Nephron (organoid): Measurements from ENCODE around the gene HDAC9.

Experiments
- H3K27ac Mint-ChIP-seq, 3 experiments: 2 replicates each; pipeline ENCODE4 v1.8.0; 2020; ENCODE audit warnings: mixed read lengths in 3 of 3, mild to moderate bottlenecking in 2 of 3, moderate library complexity in 1 of 3
- H3K27me3 Mint-ChIP-seq: 2 replicates; pipeline ENCODE4 v1.8.0; 2021; ENCODE audit warnings: low read depth, mild to moderate bottlenecking, moderate library complexity, mixed read lengths
- H3K36me3 Mint-ChIP-seq: 2 replicates; pipeline ENCODE4 v1.8.0; 2020; ENCODE audit warnings: low read depth, mixed read lengths
- H3K4me1 Mint-ChIP-seq: 2 replicates; pipeline ENCODE4 v1.8.0; 2020; ENCODE audit warnings: mixed read lengths
- H3K4me3 Mint-ChIP-seq, 3 experiments: 2 replicates each; pipeline ENCODE4 v1.8.0; 2020; ENCODE audit warnings: mild to moderate bottlenecking in 3 of 3, mixed read lengths in 3 of 3, moderate library complexity in 2 of 3
- H3K9me3 Mint-ChIP-seq: 2 replicates; pipeline ENCODE4 v1.8.0; 2020; ENCODE audit warnings: mixed read lengths
- TF ChIP-seq, protein P1 (sequence below), 3 experiments: fragments of 200-600 bp; sonication (generic); IDR thresholded peaks; one replicate each; pipeline ENCODE4 v1.5.0; 2021; ENCODE audit warnings: antibody characterized with exemption in 3 of 3; ENCODE audit not compliant: unreplicated experiment in 3 of 3

The HDAC9 gene

DNA sequence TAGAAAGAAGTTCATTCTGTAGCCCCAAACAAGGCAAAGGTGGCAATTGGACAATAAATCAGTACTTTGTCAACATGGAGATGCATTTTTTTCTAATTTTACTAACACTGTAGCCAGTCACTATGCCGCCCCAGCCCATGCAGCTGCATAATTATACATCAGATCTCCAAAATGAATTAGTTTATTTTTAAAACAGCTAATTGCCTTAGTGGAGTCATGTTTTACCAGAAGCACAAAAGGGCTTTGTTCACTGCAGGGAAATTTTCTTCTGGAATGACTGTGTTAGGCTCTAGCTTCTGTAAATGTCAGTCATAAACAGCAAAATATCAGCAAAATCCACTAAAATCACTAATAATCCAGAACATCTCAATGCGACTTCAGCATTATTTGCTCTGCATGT, 20.1 kb upstream of the HDAC9 start:
- Mint-ChIP-seq H3K36me3 (no peaks in the 10 kb centered on the region), H3K27me3 (no peaks in the 10 kb centered on the region)
- TF ChIP-seq, protein P1, sequence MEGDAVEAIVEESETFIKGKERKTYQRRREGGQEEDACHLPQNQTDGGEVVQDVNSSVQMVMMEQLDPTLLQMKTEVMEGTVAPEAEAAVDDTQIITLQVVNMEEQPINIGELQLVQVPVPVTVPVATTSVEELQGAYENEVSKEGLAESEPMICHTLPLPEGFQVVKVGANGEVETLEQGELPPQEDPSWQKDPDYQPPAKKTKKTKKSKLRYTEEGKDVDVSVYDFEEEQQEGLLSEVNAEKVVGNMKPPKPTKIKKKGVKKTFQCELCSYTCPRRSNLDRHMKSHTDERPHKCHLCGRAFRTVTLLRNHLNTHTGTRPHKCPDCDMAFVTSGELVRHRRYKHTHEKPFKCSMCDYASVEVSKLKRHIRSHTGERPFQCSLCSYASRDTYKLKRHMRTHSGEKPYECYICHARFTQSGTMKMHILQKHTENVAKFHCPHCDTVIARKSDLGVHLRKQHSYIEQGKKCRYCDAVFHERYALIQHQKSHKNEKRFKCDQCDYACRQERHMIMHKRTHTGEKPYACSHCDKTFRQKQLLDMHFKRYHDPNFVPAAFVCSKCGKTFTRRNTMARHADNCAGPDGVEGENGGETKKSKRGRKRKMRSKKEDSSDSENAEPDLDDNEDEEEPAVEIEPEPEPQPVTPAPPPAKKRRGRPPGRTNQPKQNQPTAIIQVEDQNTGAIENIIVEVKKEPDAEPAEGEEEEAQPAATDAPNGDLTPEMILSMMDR (IDR thresholded peaks at IDR 0.05; ENCODE audit: unreplicated experiment in 3 of 3), result no peak

DNA sequence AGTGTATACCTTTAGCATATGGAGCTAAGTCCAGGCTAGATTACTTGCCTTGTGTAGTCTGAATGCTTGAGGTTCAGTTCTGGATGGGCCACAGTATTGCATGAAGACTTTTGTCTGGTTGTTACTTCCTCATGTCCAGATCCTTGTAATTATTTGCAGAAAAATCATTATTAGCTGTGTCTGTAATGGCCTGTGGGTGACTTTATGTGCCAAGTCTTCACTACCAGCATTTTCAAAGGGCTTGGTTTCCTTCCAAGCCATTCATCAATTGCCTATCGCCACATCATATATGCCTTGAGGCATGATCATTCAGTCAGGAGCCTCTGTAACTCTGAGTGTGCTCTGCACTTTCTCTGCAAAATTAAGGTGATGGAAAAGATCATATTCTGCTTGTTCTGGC, 13.8 kb upstream of the HDAC9 start:
- H3K4me3 Mint-ChIP-seq, result no peak overlapping the region
- H3K9me3 Mint-ChIP-seq, result no peaks in the 10 kb centered on the region
- H3K36me3 Mint-ChIP-seq, result no peaks in the 10 kb centered on the region

More for the DNA sequence above, 20.1 kb upstream of the HDAC9 start:
- peaks cover 11% of the 10 kb centered on the region for H3K4me1 Mint-ChIP-seq
- no peaks in the 10 kb centered on the region for H3K9me3 Mint-ChIP-seq
- H3K27ac Mint-ChIP-seq, result no peak overlapping the region
- no peak overlapping the region for H3K4me3 Mint-ChIP-seq

DNA sequence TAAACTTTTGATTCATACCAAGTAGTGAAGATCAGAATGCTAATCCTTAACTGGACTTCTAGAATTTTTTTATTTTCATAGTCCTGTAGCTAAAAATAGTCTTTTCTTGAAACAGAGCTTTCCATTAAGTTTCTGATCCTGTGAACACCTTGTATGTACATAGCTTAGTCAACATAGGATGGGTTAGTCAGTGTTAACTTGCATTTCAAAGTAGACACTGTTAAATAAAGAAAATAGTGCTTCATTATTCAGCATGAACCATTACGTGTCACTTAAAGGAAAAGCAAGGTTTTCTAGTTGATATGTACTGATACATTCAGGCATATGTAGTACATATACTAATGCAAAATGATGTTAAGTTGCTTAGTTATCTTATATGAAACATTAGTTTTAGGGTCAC, 7.5 kb upstream of the HDAC9 start:
- no peak overlapping the region for H3K4me3 Mint-ChIP-seq
- TF ChIP-seq, protein P1 (IDR thresholded peaks at IDR 0.05; ENCODE audit: unreplicated experiment in 3 of 3), result no peak
- H3K27me3 Mint-ChIP-seq, result peaks cover 4% of the 10 kb centered on the region
- H3K9me3 Mint-ChIP-seq, result no peaks in the 10 kb centered on the region
- H3K27ac Mint-ChIP-seq, result no peak overlapping the region
- H3K36me3 Mint-ChIP-seq, result no peaks in the 10 kb centered on the region
- no peaks in the 10 kb centered on the region for H3K4me1 Mint-ChIP-seq

More for the DNA sequence above, 13.8 kb upstream of the HDAC9 start:
- Mint-ChIP-seq H3K27me3 (peaks cover 2% of the 10 kb centered on the region), H3K27ac (no peak overlapping the region), H3K4me1 (peaks cover 6% of the 10 kb centered on the region)
- TF ChIP-seq, protein P1 (IDR thresholded peaks at IDR 0.05; ENCODE audit: unreplicated experiment in 3 of 3), result no peak

DNA sequence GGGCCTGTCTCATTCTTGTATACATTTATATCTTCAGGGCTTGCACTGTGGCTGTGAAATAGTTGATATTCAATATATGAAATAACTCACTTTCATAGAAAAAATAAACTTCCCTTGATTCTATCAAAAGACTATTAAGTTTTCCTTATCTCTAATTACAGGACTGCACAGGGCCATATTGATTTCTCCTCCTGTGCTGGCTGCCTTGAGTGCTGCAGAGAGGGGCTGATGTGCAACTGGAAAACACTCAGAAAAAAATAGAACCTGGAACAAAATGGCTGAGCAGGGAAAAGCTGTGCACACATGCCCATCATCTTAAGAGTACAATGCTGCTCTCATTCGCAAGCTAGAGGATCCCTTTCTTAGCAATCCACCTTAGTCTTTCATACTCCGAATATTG, 5.9 kb upstream of the HDAC9 start:
- H3K4me1 Mint-ChIP-seq, result peaks cover 6% of the 10 kb centered on the region
- no peaks in the 10 kb centered on the region for H3K36me3 Mint-ChIP-seq
- no peak overlapping the region for H3K27ac Mint-ChIP-seq
- no peak overlapping the region for H3K4me3 Mint-ChIP-seq
- no peaks in the 10 kb centered on the region for H3K9me3 Mint-ChIP-seq
- peaks cover 4% of the 10 kb centered on the region for H3K27me3 Mint-ChIP-seq
- TF ChIP-seq, protein P1 (IDR thresholded peaks at IDR 0.05; ENCODE audit: unreplicated experiment in 3 of 3), result no peak

DNA sequence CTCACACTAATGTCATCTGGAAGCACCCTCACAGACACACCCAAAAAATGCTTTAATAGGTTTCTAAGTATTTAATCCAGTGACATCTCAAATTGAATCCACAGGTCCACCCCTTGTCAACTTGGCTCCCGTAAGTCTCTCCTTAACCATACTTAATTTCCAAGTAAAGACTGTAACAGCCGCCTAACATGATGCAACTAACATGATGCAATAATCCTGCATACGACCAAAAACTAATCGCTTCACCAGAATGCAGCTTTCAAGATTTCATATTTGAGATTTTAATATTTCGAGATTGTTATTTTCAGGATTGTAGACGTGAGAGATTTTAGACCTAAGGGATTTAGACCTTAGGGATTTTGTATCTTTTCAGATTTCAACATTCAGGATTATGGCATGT, 3.7 kb upstream of the HDAC9 start:
- TF ChIP-seq, protein P1 (IDR thresholded peaks at IDR 0.05; ENCODE audit: unreplicated experiment in 3 of 3), result no peak
- Mint-ChIP-seq H3K4me1 (peaks cover 27% of the 10 kb centered on the region), H3K36me3 (no peaks in the 10 kb centered on the region), H3K9me3 (no peaks in the 10 kb centered on the region), H3K4me3 (no peak overlapping the region), H3K27me3 (peaks cover 1% of the 10 kb centered on the region), H3K27ac (no peak overlapping the region)

DNA sequence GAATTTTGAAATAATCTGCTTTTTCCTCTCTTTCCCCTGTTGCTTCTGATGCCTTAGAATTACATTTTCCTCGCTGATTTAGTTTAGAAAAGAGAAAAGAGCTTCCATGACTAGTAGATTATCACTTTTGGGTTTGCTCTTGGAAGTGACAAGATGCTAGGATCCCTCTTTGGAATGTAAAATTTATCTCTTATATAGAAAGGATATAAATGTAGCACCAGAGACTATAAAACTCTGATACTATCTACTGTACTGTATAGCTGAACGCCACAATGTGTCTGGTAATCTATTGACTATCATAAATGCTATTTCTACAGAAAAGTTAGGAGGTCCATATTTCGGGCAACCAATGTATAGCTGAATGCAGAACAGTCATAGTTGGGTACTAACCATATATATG, 1.1 kb upstream of the HDAC9 start:
- Mint-ChIP-seq H3K4me3 (peak overlapping the region in 1 of 3 experiments; percentile 50), H3K27ac (peak overlapping the region; percentile 91 to 93 (median 91))
- TF ChIP-seq, protein P1 (IDR thresholded peaks at IDR 0.05; ENCODE audit: unreplicated experiment in 3 of 3), result no peak

More for the DNA sequence above, 1.1 kb upstream of the HDAC9 start:
- Mint-ChIP-seq H3K36me3 (no peaks in the 10 kb centered on the region), H3K27me3 (no peaks in the 10 kb centered on the region), H3K9me3 (no peaks in the 10 kb centered on the region), H3K4me1 (peaks cover 47% of the 10 kb centered on the region)
